B cell (primary cell): ENCODE data around the gene GNLY. TPM values are rescaled to one million over a fixed set of nuclear protein-coding genes. Genes with fewer than 3 reads are reported as not detected.

ENCODE experiments used
- ATAC-seq: fragments of 200-7000 bp; cut with Tn5 transposase; one replicate; pipeline ENCODE4 v1.10.0; 2021; ENCODE audit warnings: low read depth, mild to moderate bottlenecking, moderate number of reproducible peaks, moderate library complexity
- CTCF ChIA-PET: fragments of 350-600 bp; sonication (Branson Sonifier 250); formaldehyde crosslinking; loops from one replicate; lab custom pipeline; 2021; ENCODE audit warnings: antibody characterized with exemption, inconsistent platforms; lab: Charles Lee
- POLR2A ChIA-PET: fragments of 350-600 bp; sonication (Branson Sonifier 250); formaldehyde crosslinking; loops from one replicate; lab custom pipeline; 2021; ENCODE audit warnings: antibody characterized with exemption; lab: Charles Lee
- DNase-seq: peaks from one replicate; pipeline ENCODE4 v3.0.0; 2013
- H2AFZ ChIP-seq: 2 replicates; pipeline ENCODE4 v1.6.1; 2012; ENCODE audit warnings: mild to moderate bottlenecking, low read depth, low read length; ENCODE audit not compliant: insufficient read depth, poor library complexity, severe bottlenecking
- H3K27ac ChIP-seq, 2 donors: 1 replicate in 1 of 2; 2 replicates in 1 of 2; pipeline ENCODE4 v1.5.1; 2012 to 2013; ENCODE audit warnings: low read length in 2 of 2, mild to moderate bottlenecking in 2 of 2, moderate library complexity in 1 of 2
- H3K27me3 ChIP-seq, 4 experiments: fragments of 200-600 bp in 1 of 4; sonication (generic) in 1 of 4; replicated peaks in 1 of 4; 1 replicate in 2 of 4; 2 replicates in 2 of 4; pipeline versions ENCODE4 v1.6.1 to v1.7.0; 2013 to 2016; ENCODE audit warnings: low read length in 3 of 4, mild to moderate bottlenecking in 2 of 4, mixed read lengths in 1 of 4, moderate library complexity in 1 of 4; ENCODE audit not compliant: insufficient read depth in 4 of 4, control insufficient read depth in 3 of 4; ENCODE audit errors: control extremely low read depth in 1 of 4
- H3K36me3 ChIP-seq, 2 experiments: replicated peaks in 1 of 2; 1 replicate in 1 of 2; 2 replicates in 1 of 2; pipeline versions ENCODE4 v1.6.1 to v1.7.1; 2013; ENCODE audit warnings: low read length in 1 of 2; ENCODE audit not compliant: insufficient read depth in 2 of 2, control insufficient read depth in 1 of 2; ENCODE audit errors: control extremely low read depth in 1 of 2, extremely low read depth in 1 of 2
- H3K4me1 ChIP-seq, 2 donors: fragments of 200-600 bp in 1 of 2; sonication (generic) in 1 of 2; 1 replicate in 1 of 2; 2 replicates in 1 of 2; pipeline versions ENCODE4 v1.5.1 to v1.6.1; 2013 to 2017; ENCODE audit warnings: low read length in 2 of 2; ENCODE audit not compliant: control insufficient read depth in 2 of 2, insufficient read depth in 2 of 2
- H3K4me2 ChIP-seq: replicated peaks from 2 replicates; pipeline ENCODE3; 2012; ENCODE audit warnings: mild to moderate bottlenecking, low read depth, low read length; ENCODE audit not compliant: poor library complexity, severe bottlenecking
- H3K4me3 ChIP-seq, 5 experiments: fragments of 200-600 bp in 1 of 5; sonication (generic) in 1 of 5; 1 replicate in 3 of 5; 2 replicates in 2 of 5; pipeline versions ENCODE4 v1.5.1 to v1.7.0; 2011 to 2016; ENCODE audit warnings: low read length in 4 of 5, mild to moderate bottlenecking in 4 of 5, low read depth in 2 of 5, control low read depth in 1 of 5, moderate library complexity in 1 of 5; ENCODE audit not compliant: insufficient read depth in 1 of 5; ENCODE audit errors: control extremely low read depth in 1 of 5, extremely low read depth in 1 of 5
- H3K79me2 ChIP-seq: fragments of 200-600 bp; sonication (generic); one replicate; pipeline ENCODE4 v1.6.0; 2016; ENCODE audit warnings: low read length; ENCODE audit not compliant: control insufficient read depth, insufficient read depth
- H3K9ac ChIP-seq: fragments of 200-600 bp; sonication (generic); 2 replicates; pipeline ENCODE4 v1.6.1; 2017; ENCODE audit warnings: mild to moderate bottlenecking, low read length, moderate library complexity
- H3K9me3 ChIP-seq, 3 donors: one replicate each; pipeline versions ENCODE4 v1.6.1 to v1.7.1; 2013; ENCODE audit warnings: low read length in 2 of 3; ENCODE audit not compliant: control insufficient read depth in 2 of 3, insufficient read depth in 1 of 3; ENCODE audit errors: control extremely low read depth in 1 of 3
- H4K20me1 ChIP-seq: 2 replicates; pipeline ENCODE4 v1.6.0; 2012; ENCODE audit warnings: mild to moderate bottlenecking, low read length; ENCODE audit not compliant: insufficient read depth, control insufficient read depth, poor library complexity, severe bottlenecking
- H3K27ac Mint-ChIP-seq: one replicate; pipeline ENCODE4 v1.8.0; 2021; ENCODE audit warnings: mixed read lengths
- H3K27me3 Mint-ChIP-seq: one replicate; pipeline ENCODE4 v1.8.0; 2021; ENCODE audit warnings: mixed read lengths
- H3K4me1 Mint-ChIP-seq: one replicate; pipeline ENCODE4 v1.8.0; 2021; ENCODE audit warnings: mixed read lengths
- H3K4me3 Mint-ChIP-seq: one replicate; pipeline ENCODE4 v1.8.0; 2021; ENCODE audit warnings: mixed read lengths
- H3K9me3 Mint-ChIP-seq: one replicate; pipeline ENCODE4 v1.8.0; 2022; ENCODE audit warnings: mixed read lengths; ENCODE audit not compliant: insufficient read depth
- EZH2 ChIP-seq: IDR thresholded peaks from 2 replicates; pipeline ENCODE4 v1.6.1; 2012; ENCODE audit warnings: borderline replicate concordance, low read depth, mild to moderate bottlenecking, moderate library complexity, low read length; ENCODE audit not compliant: insufficient read depth, poor library complexity, severe bottlenecking
- WGBS: methylation state at CpG from one replicate; pipeline ENCODE4 v1.1.5; 2013; ENCODE audit warnings: missing lambda C conversion rate; ENCODE audit not compliant: insufficient coverage; 5-methylcytosine and 5-hydroxymethylcytosine counted together
- intact Hi-C: fragments of 100-400 bp; cut with micrococcal nuclease; formaldehyde crosslinking; loops from one replicate; pipeline ENCODE4 v1.10.0; 2022
- polyA plus RNA-seq: library from polyadenylated mRNA; depleted of rRNA; stranded (reverse); fragments of >200 nt; gene quantifications from 2 replicates; pipeline ENCODE4 v1.2.3, GENCODE V29; 2012
- total RNA-seq, 2 donors: library from RNA; stranded (reverse); fragments of 120-200 nt in 1 of 2; gene quantifications; 1 replicate in 1 of 2; 2 replicates in 1 of 2; pipeline versions ENCODE4 v1.2.3 to v1.2.4, GENCODE V29; 2013 to 2022
- TF ChIP-seq, protein P1 (sequence below): fragments of 200-600 bp; IDR thresholded peaks from one replicate; pipeline ENCODE4 v1.8.0; 2022; ENCODE audit warnings: antibody characterized with exemption, mild to moderate bottlenecking

GNLY gene
- total and polyA plus RNA-seq, 2 donors (not counting 1 experiment from before 2014, with no cell fraction given), result 3.9 to 4.2 TPM

DNA sequence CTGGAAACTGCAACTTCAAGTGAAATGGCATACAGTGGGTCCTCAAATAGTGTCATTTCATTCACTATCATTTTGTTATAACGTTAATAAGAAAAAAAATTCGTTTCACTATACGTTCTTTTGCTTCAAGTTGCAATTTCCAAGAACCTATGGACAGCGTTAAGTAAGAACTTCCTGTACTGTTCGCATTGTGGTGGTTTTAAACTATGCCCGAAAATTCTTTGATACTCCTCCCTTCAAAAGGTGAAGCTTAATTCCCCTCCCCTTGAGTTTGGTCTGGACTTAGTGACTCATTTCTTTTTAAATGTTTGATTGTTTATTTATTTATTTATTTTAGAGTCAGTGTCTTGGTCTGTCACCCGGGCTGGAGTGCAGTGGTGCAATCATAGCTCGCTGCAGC lies 20.7 kb downstream of the GNLY start:
- H3K4me3 ChIP-seq, result no peak overlapping the region
- H3K9ac ChIP-seq, result no peak overlapping the region
- H2AFZ ChIP-seq, result no peak overlapping the region
- intact Hi-C loops, result no loop called here
- no peak overlapping the region for H3K27ac ChIP-seq
- 83% methylated on average over 2 of the region's 8 CpGs for WGBS
- H3K27me3 Mint-ChIP-seq, result peaks cover 39% of the 10 kb centered on the region
- H3K27me3 ChIP-seq, result peaks cover 0 to 15% (median 3%) of the 10 kb centered on the region in 4 experiments
- CTCF ChIA-PET, result interaction anchor here (1.4 kb wide), 1 partner anchor 14 kb away, joined by 5 read pairs; no protein-coding TSS in a partner anchor
- no peaks in the 10 kb centered on the region for H3K79me2 ChIP-seq
- no peaks in the 10 kb centered on the region for H4K20me1 ChIP-seq
- H3K4me1 ChIP-seq, result no peaks in the 10 kb centered on the region
- ATAC-seq (no peak), DNase-seq (no peak)
- H3K27ac Mint-ChIP-seq, result no peak overlapping the region
- H3K36me3 ChIP-seq, result no peaks in the 10 kb centered on the region
- no peaks in the 10 kb centered on the region for H3K9me3 ChIP-seq
- no peak overlapping the region for H3K4me2 ChIP-seq
- POLR2A ChIA-PET, result no interaction called here
- no peak overlapping the region for H3K4me3 Mint-ChIP-seq
- TF ChIP-seq EZH2, result no peak
- TF ChIP-seq, protein P1, sequence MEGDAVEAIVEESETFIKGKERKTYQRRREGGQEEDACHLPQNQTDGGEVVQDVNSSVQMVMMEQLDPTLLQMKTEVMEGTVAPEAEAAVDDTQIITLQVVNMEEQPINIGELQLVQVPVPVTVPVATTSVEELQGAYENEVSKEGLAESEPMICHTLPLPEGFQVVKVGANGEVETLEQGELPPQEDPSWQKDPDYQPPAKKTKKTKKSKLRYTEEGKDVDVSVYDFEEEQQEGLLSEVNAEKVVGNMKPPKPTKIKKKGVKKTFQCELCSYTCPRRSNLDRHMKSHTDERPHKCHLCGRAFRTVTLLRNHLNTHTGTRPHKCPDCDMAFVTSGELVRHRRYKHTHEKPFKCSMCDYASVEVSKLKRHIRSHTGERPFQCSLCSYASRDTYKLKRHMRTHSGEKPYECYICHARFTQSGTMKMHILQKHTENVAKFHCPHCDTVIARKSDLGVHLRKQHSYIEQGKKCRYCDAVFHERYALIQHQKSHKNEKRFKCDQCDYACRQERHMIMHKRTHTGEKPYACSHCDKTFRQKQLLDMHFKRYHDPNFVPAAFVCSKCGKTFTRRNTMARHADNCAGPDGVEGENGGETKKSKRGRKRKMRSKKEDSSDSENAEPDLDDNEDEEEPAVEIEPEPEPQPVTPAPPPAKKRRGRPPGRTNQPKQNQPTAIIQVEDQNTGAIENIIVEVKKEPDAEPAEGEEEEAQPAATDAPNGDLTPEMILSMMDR, result no peak
- no peaks in the 10 kb centered on the region for H3K9me3 Mint-ChIP-seq
- no peaks in the 10 kb centered on the region for H3K4me1 Mint-ChIP-seq

DNA sequence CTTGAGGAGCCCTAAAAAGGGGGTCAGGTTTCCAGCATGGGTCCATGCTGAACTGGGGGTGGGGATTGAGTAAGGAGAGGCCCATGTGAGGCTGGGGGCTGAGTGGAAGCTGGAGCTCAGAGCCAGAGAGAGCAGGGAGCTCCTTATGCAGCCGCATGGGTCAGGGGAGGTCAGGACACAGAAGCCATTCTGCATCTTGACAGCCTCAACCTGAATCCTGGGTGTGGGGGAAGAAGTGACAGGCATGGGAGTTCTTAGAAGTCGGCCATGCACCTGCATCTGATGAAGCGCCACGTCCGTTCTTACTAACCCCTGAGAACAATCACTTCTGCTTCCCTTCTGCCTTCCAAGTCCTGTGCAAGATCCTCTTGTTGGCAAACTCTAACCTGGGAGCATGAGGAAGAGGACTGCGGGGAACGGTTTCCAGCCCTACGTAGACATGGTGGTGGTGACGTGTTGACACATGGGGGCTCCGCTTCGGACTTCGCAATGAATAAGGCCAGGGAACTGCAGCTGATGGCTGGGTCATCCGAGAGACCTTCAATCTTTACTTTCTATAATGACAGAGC lies 22.3 kb downstream of the GNLY start:
- Histone ChIP-seq H3K9ac (no peak overlapping the region), H3K4me1 (no peaks in the 10 kb centered on the region), H2AFZ (no peak overlapping the region), H3K9me3 (no peaks in the 10 kb centered on the region), H3K36me3 (no peaks in the 10 kb centered on the region), H3K27ac (no peak overlapping the region), H3K27me3 (peaks cover 0 to 16% (median 4%) of the 10 kb centered on the region in 4 experiments), H3K4me2 (no peak overlapping the region), H4K20me1 (no peaks in the 10 kb centered on the region), H3K4me3 (no peak overlapping the region), H3K79me2 (no peaks in the 10 kb centered on the region)
- 89% methylated on average over 11 of the region's 13 CpGs for WGBS
- H3K9me3 Mint-ChIP-seq, result no peaks in the 10 kb centered on the region
- peaks cover 33% of the 10 kb centered on the region for H3K27me3 Mint-ChIP-seq
- POLR2A ChIA-PET, result no interaction called here
- no peak for ATAC-seq
- no peak for TF ChIP-seq EZH2
- TF ChIP-seq, protein P1, result no peak
- H3K27ac Mint-ChIP-seq, result no peak overlapping the region
- no peak for DNase-seq
- CTCF ChIA-PET, result interaction anchor here (1.0 to 1.1 kb wide), 2 partner anchors 8 to 13 kb away, joined by 3 read pairs; no protein-coding TSS in a partner anchor
- H3K4me1 Mint-ChIP-seq, result no peaks in the 10 kb centered on the region
- no peak overlapping the region for H3K4me3 Mint-ChIP-seq
- intact Hi-C loops, result no loop called here
